HepG2 (cell line): Measurements from ENCODE around the gene CS. TPM values are rescaled to one million over a fixed set of nuclear protein-coding genes. Genes with fewer than 3 reads are reported as not detected.

Source experiments
- ATAC-seq: fragments of 200-7000 bp; cut with Tn5 transposase; 3 replicates; pipeline ENCODE4 v1.9.1; 2020; ENCODE audit warnings: mild to moderate bottlenecking, moderate library complexity
- BruUV-seq: library from RNA; stranded (reverse); fragments of 400-500 nt; replicated peaks from 2 replicates; lab custom pipeline; 2021; lab: Mats Ljungman, UMichigan
- CTCF ChIA-PET: fragments of 300-600 bp; formaldehyde crosslinking; extraction: SDS; loops from one replicate; lab custom pipeline; 2021; ENCODE audit warnings: low total read pairs, inconsistent platforms, low intra/inter-chr PET ratio; lab: Yijun Ruan, JAX
- POLR2A ChIA-PET: fragments of 350-600 bp; sonication (Branson Sonifier 250); formaldehyde crosslinking; loops from one replicate; lab custom pipeline; 2020; ENCODE audit warnings: antibody characterized with exemption, inconsistent platforms; lab: Yijun Ruan, JAX
- DNase-seq: peaks from one replicate; pipeline ENCODE4 v3.0.0-alpha.2; 2015; ENCODE audit warnings: low spot score
- FAIRE-seq: peaks from 3 replicates; lab custom pipeline; 2011; peaks lifted over from hg19 to GRCh38; lab: Jason Lieb, UNC
- H2AFZ ChIP-seq: one replicate; pipeline ENCODE4 v1.6.1; 2011; ENCODE audit warnings: low read length, inconsistent platforms
- H3K27ac ChIP-seq: fragments of 300-600 bp; 3 replicates; pipeline ENCODE4 v1.8.0; 2011; ENCODE audit warnings: mixed run types, mild to moderate bottlenecking, mixed read lengths, low read length, inconsistent platforms; ENCODE audit not compliant: insufficient read depth; ENCODE audit errors: extremely low read length
- H3K27me3 ChIP-seq, 2 experiments: fragments of 200-600 bp in 1 of 2; 2 replicates in 1 of 2; 3 replicates in 1 of 2; pipeline versions ENCODE4 v1.6.0 to v1.8.0; 2011; ENCODE audit warnings: low read length in 2 of 2, mild to moderate bottlenecking in 2 of 2, moderate library complexity in 2 of 2, inconsistent platforms in 1 of 2; ENCODE audit not compliant: insufficient read depth in 2 of 2, control insufficient read depth in 1 of 2
- H3K36me3 ChIP-seq, 2 experiments: fragments of 200-600 bp in 1 of 2; replicated peaks in 1 of 2; 2 replicates in 1 of 2; 3 replicates in 1 of 2; pipeline versions ENCODE4 v1.5.1 to v1.8.0; 2011; ENCODE audit warnings: low read length in 2 of 2, inconsistent platforms in 1 of 2; ENCODE audit not compliant: insufficient read depth in 2 of 2, control insufficient read depth in 1 of 2
- H3K4me1 ChIP-seq: 2 replicates; pipeline ENCODE4 v1.5.1; 2012; ENCODE audit warnings: low read length, inconsistent platforms; ENCODE audit not compliant: insufficient read depth
- H3K4me2 ChIP-seq: 2 replicates; pipeline ENCODE4 v1.6.0; 2011; ENCODE audit warnings: low read depth, low read length, inconsistent platforms
- H3K4me3 ChIP-seq, 3 experiments: fragments of 200-600 bp in 1 of 3; sonication (generic), shearing (Covaris generic) in 1 of 3; replicated peaks in 1 of 3; 2 replicates each; pipeline ENCODE4 v1.5.1; 2011 to 2016; ENCODE audit warnings: low read length in 3 of 3, inconsistent platforms in 2 of 3, low read depth in 2 of 3, mild to moderate bottlenecking in 2 of 3, control low read depth in 1 of 3, mixed read lengths in 1 of 3; ENCODE audit not compliant: insufficient read depth in 1 of 3
- H3K79me2 ChIP-seq: one replicate; pipeline ENCODE4 v1.6.1; 2011; ENCODE audit warnings: low read length, inconsistent platforms; ENCODE audit not compliant: insufficient read depth
- H3K9ac ChIP-seq: 2 replicates; pipeline ENCODE4 v1.6.0; 2011; ENCODE audit warnings: mild to moderate bottlenecking, low read depth, low read length, inconsistent platforms; ENCODE audit not compliant: insufficient read depth
- H3K9me3 ChIP-seq: 2 replicates; pipeline ENCODE4 v1.5.1; 2012; ENCODE audit warnings: mild to moderate bottlenecking, low read length
- H4K20me1 ChIP-seq: 2 replicates; pipeline ENCODE4 v1.6.0; 2011; ENCODE audit warnings: inconsistent platforms, mild to moderate bottlenecking, low read length, moderate library complexity; ENCODE audit not compliant: insufficient read depth
- CBFB ChIP-seq: sonication (generic); formaldehyde crosslinking; IDR thresholded peaks from 2 replicates; pipeline ENCODE4 v1.4.0; 2020; ENCODE audit warnings: missing genetic modification reagents
- ELF1 ChIP-seq: sonication (generic); formaldehyde crosslinking; IDR thresholded peaks from 2 replicates; pipeline ENCODE4 v1.4.0; 2020; ENCODE audit warnings: missing genetic modification reagents
- MZF1 ChIP-seq: sonication (generic); formaldehyde crosslinking; IDR thresholded peaks from 2 replicates; pipeline ENCODE4 v1.8.1; 2023; ENCODE audit warnings: mild to moderate bottlenecking, missing genetic modification reagents, borderline replicate concordance
- NRL ChIP-seq: sonication (generic); formaldehyde crosslinking; IDR thresholded peaks from 2 replicates; pipeline ENCODE4 v1.5.0; 2020; ENCODE audit warnings: missing genetic modification reagents, mild to moderate bottlenecking, moderate library complexity, borderline replicate concordance
- RNF219 ChIP-seq: sonication (generic); formaldehyde crosslinking; IDR thresholded peaks from 2 replicates; pipeline ENCODE4 v1.5.0; 2020; ENCODE audit warnings: mild to moderate bottlenecking, missing genetic modification reagents
- SNAPC2 ChIP-seq: sonication (generic); formaldehyde crosslinking; IDR thresholded peaks from 2 replicates; pipeline ENCODE4 v1.8.1; 2022; ENCODE audit warnings: mild to moderate bottlenecking, missing genetic modification reagents
- SP4 ChIP-seq: sonication (generic); formaldehyde crosslinking; IDR thresholded peaks from 2 replicates; pipeline ENCODE4 v1.8.1; 2023; ENCODE audit warnings: mild to moderate bottlenecking, missing genetic modification reagents
- ZBTB4 ChIP-seq: sonication (generic); formaldehyde crosslinking; IDR thresholded peaks from 2 replicates; pipeline ENCODE4 v1.4.0; 2020; ENCODE audit warnings: missing genetic modification reagents, mild to moderate bottlenecking, borderline replicate concordance
- ZMYM4 ChIP-seq: sonication (generic); formaldehyde crosslinking; IDR thresholded peaks from 2 replicates; pipeline ENCODE4 v1.8.1; 2023; ENCODE audit warnings: mild to moderate bottlenecking, missing genetic modification reagents
- ZNF329 ChIP-seq: sonication (generic); formaldehyde crosslinking; IDR thresholded peaks from 2 replicates; pipeline ENCODE4 v1.9.0; 2021; ENCODE audit warnings: low read depth, mild to moderate bottlenecking, missing genetic modification reagents
- ZNF713 ChIP-seq: sonication (generic); formaldehyde crosslinking; IDR thresholded peaks from 2 replicates; pipeline ENCODE4 v1.4.0; 2020; ENCODE audit warnings: mild to moderate bottlenecking, missing genetic modification reagents
- ZNF83 ChIP-seq: sonication (generic); formaldehyde crosslinking; IDR thresholded peaks from 2 replicates; pipeline ENCODE4 v1.4.0; 2020; ENCODE audit warnings: missing genetic modification reagents, mild to moderate bottlenecking, borderline replicate concordance
- WGBS: methylation state at CpG from one replicate; pipeline ENCODE4 v1.1.6; 2017; ENCODE audit warnings: low lambda C conversion rate; 5-methylcytosine and 5-hydroxymethylcytosine counted together
- in situ Hi-C: cut with HindIII; loops from 2 replicates; pipeline ENCODE4 v1.10.0; 2017; ENCODE audit warnings: low pct_unique_long_range_greater_than_20kb; ENCODE audit not compliant: extremely low pct_ligation_motif_present
- intact Hi-C: fragments of 100-400 bp; cut with micrococcal nuclease; formaldehyde crosslinking; loops from one replicate; pipeline ENCODE4 v1.10.0; 2022; ENCODE audit not compliant: unreplicated experiment
- polyA plus RNA-seq, 8 experiments: library from polyadenylated mRNA; depleted of rRNA in 3 of 8; stranded (reverse) in 7 of 8; unstranded in 1 of 8; fragments of >200 nt; fragmentation: Illumina TruSeq in 4 of 8; extraction: Trizol in 4 of 8; gene quantifications; 2 replicates each; pipeline versions ENCODE4 v1.2.1 to v1.2.3, GENCODE V29; 2011 to 2016; ENCODE audit warnings: low read depth in 4 of 8, missing spikeins in 1 of 8, mixed read lengths in 1 of 8; ENCODE audit not compliant: insufficient read depth in 1 of 8
- total RNA-seq, 5 experiments: library from RNA; depleted of rRNA; stranded (reverse); fragments of >200 nt; fragmentation: Illumina TruSeq; extraction: Trizol; gene quantifications; 2 replicates each; pipeline ENCODE4 v1.2.3, GENCODE V29; 2016; ENCODE audit warnings: low read depth in 1 of 5
- TF ChIP-seq, protein P1 (sequence below): sonication (generic); formaldehyde crosslinking; conservative IDR thresholded peaks from 2 replicates; pipeline ENCODE4 v1.5.0; 2020; ENCODE audit warnings: missing genetic modification reagents
- TF ChIP-seq, protein P2 (sequence below): sonication (generic); formaldehyde crosslinking; IDR thresholded peaks from 2 replicates; pipeline ENCODE4 v1.8.1; 2023; ENCODE audit warnings: missing genetic modification reagents, inconsistent platforms, borderline replicate concordance

CS gene
- total and polyA plus RNA-seq, 2 of the 13 experiments (the other 11 are each of a cell fraction or from before 2014, with no cell fraction given) = 173 to 175 TPM

- intact Hi-C loops (no loop called here), in situ Hi-C loops (no loop called here)
- WGBS = 75% methylated on average over 3 of the region's 8 CpGs
- Histone ChIP-seq H3K27ac (no peak overlapping the region), H3K4me3 (no peak overlapping the region), H2AFZ (no peak overlapping the region), H4K20me1 (no peaks in the 10 kb centered on the region), H3K9me3 (no peaks in the 10 kb centered on the region), H3K9ac (no peak overlapping the region), H3K4me1 (peaks cover 8% of the 10 kb centered on the region), H3K36me3 (peaks cover 36 to 66% of the 10 kb centered on the region in 2 experiments), H3K79me2 (no peaks in the 10 kb centered on the region), H3K4me2 (no peak overlapping the region), H3K27me3 (no peaks in the 10 kb centered on the region)
- no peak for ATAC-seq
- no peak for TF ChIP-seq ZNF713 (CRISPR knock-in tag)
- TF ChIP-seq, protein P1, sequence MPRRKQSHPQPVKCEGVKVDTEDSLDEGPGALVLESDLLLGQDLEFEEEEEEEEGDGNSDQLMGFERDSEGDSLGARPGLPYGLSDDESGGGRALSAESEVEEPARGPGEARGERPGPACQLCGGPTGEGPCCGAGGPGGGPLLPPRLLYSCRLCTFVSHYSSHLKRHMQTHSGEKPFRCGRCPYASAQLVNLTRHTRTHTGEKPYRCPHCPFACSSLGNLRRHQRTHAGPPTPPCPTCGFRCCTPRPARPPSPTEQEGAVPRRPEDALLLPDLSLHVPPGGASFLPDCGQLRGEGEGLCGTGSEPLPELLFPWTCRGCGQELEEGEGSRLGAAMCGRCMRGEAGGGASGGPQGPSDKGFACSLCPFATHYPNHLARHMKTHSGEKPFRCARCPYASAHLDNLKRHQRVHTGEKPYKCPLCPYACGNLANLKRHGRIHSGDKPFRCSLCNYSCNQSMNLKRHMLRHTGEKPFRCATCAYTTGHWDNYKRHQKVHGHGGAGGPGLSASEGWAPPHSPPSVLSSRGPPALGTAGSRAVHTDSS (CRISPR knock-in tag) = no peak
- TF ChIP-seq ZNF83 (CRISPR knock-in tag) = no peak
- TF ChIP-seq MZF1 (CRISPR knock-in tag) = no peak
- TF ChIP-seq, protein P2, sequence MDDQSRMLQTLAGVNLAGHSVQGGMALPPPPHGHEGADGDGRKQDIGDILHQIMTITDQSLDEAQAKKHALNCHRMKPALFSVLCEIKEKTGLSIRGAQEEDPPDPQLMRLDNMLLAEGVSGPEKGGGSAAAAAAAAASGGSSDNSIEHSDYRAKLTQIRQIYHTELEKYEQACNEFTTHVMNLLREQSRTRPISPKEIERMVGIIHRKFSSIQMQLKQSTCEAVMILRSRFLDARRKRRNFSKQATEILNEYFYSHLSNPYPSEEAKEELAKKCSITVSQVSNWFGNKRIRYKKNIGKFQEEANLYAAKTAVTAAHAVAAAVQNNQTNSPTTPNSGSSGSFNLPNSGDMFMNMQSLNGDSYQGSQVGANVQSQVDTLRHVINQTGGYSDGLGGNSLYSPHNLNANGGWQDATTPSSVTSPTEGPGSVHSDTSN (CRISPR knock-in tag) = no peak
- TF ChIP-seq NRL (CRISPR knock-in tag) = no peak
- no peak for TF ChIP-seq RNF219 (CRISPR knock-in tag)
- TF ChIP-seq SNAPC2 (CRISPR knock-in tag) = no peak
- no peak for TF ChIP-seq ZMYM4 (CRISPR knock-in tag)
- TF ChIP-seq ELF1 = no peak
- no peak for TF ChIP-seq SP4 (CRISPR knock-in tag)
- no peak for TF ChIP-seq CBFB
- TF ChIP-seq ZNF329 (CRISPR knock-in tag) = no peak
- TF ChIP-seq ZBTB4 (CRISPR knock-in tag) = no peak
- CTCF ChIA-PET = no interaction called here
- POLR2A ChIA-PET = no interaction called here
- no peak for DNase-seq
- FAIRE-seq = no peak
- BruUV-seq = no TSS peak
These were observed 51.4 kb downstream of the CS start for GRCh38 chr12:56248711-56249110.
